Loucy (cell line): ENCODE results near the gene ATP1B2.

ENCODE experiments used
- H2AFZ ChIP-seq: fragments of 200-600 bp; sonication (generic); 2 replicates; pipeline ENCODE4 v1.6.0; 2016; ENCODE audit warnings: antibody characterized with exemption, mild to moderate bottlenecking, low read length, moderate library complexity
- H3F3A ChIP-seq: fragments of 200-600 bp; 2 replicates; pipeline ENCODE4 v1.6.0; 2016; ENCODE audit warnings: antibody characterized with exemption, low read depth, mild to moderate bottlenecking
- H3K27me3 ChIP-seq: fragments of 200-600 bp; sonication (generic); 2 replicates; pipeline ENCODE4 v1.6.1; 2014; ENCODE audit warnings: low read length, mild to moderate bottlenecking; ENCODE audit not compliant: insufficient read depth, poor library complexity, severe bottlenecking
- H3K36me3 ChIP-seq: fragments of 200-600 bp; sonication (generic); 2 replicates; pipeline ENCODE4 v1.6.1; 2016; ENCODE audit warnings: low read length; ENCODE audit not compliant: insufficient read depth
- H3K4me1 ChIP-seq: fragments of 200-600 bp; sonication (generic); 2 replicates; pipeline ENCODE4 v1.5.1; 2014; ENCODE audit warnings: low read length, mild to moderate bottlenecking; ENCODE audit not compliant: insufficient read depth, poor library complexity, severe bottlenecking
- H3K4me2 ChIP-seq: fragments of 200-600 bp; sonication (generic); 2 replicates; pipeline ENCODE4 v1.6.0; 2014; ENCODE audit warnings: antibody characterized with exemption, low read length, low read depth, mild to moderate bottlenecking; ENCODE audit not compliant: poor library complexity, severe bottlenecking
- H3K4me3 ChIP-seq: fragments of 200-600 bp; sonication (generic); 2 replicates; pipeline ENCODE4 v1.5.1; 2014; ENCODE audit warnings: low read length, mild to moderate bottlenecking, mixed read lengths; ENCODE audit not compliant: poor library complexity, severe bottlenecking
- H3K79me2 ChIP-seq: fragments of 200-600 bp; sonication (generic); 2 replicates; pipeline ENCODE4 v1.6.1; 2014; ENCODE audit warnings: low read length; ENCODE audit not compliant: insufficient read depth
- H3K9ac ChIP-seq: fragments of 200-600 bp; sonication (generic); 2 replicates; pipeline ENCODE4 v1.6.0; 2014; ENCODE audit warnings: mild to moderate bottlenecking, low read depth, low read length, moderate library complexity; ENCODE audit not compliant: poor library complexity, severe bottlenecking
- H3K9me2 ChIP-seq: fragments of 200-600 bp; sonication (generic); replicated peaks from 2 replicates; pipeline ENCODE4 v1.6.1; 2016; ENCODE audit warnings: low read depth, low read length, mixed read lengths
- H3K9me3 ChIP-seq: fragments of 200-600 bp; sonication (generic); 2 replicates; pipeline ENCODE4 v1.6.1; 2014; ENCODE audit warnings: mild to moderate bottlenecking, antibody characterized with exemption, low read length, low read depth; ENCODE audit not compliant: insufficient read depth
- H4K20me1 ChIP-seq: fragments of 200-600 bp; sonication (generic); 2 replicates; pipeline ENCODE4 v1.6.0; 2014; ENCODE audit warnings: antibody characterized with exemption, low read length, mild to moderate bottlenecking; ENCODE audit not compliant: insufficient read depth, poor library complexity, severe bottlenecking
- EZH2phosphoT487 ChIP-seq: fragments of 200-600 bp; IDR thresholded peaks from 2 replicates; pipeline ENCODE4 v1.6.1; 2018; ENCODE audit warnings: antibody characterized with exemption, mild to moderate bottlenecking, moderate library complexity, borderline replicate concordance
- TF ChIP-seq, protein P1 (sequence below): fragments of 200-600 bp; sonication (generic); conservative IDR thresholded peaks from 2 replicates; pipeline ENCODE4 v1.5.1; 2014; ENCODE audit warnings: mild to moderate bottlenecking, antibody characterized with exemption, low read length

ATP1B2 gene

DNA sequence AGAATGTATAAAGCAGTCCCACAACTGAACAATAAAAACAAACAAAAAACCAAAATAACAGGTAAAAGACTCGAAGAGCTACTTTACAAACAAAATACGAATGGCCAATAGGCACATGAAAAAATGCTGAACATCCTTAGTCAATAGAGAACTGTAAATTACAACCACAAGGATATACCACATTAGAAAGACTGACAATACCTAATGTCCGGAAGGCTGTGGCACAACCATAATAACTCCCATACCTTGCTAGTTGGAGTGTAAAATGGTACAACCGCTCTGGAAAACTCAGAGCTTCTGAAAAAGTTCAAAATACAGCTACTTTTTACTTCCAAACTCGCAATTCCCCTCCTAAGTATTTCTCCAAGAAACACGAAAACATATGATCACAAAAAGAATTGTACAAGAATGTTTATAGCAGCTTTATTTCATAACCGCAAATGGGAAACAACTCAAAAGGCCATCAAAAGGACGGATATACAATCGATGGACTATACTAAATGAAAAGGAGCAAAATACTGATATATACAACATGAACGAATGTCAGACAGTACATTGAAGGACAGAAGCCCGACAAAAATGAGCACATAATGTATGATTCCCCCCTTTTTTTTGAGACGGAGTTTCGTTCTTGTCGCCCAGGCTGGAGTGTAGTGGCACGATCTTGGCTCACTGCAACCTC is 34.3 kb downstream of the ATP1B2 start:
- Histone ChIP-seq H3K27me3 (peaks cover 4% of the 10 kb centered on the region), H2AFZ (no peak overlapping the region), H3K9me2 (no peaks in the 10 kb centered on the region), H3F3A (0 out of 2 replicates have a peak, but pooled peaks cover 2% of the 10 kb centered on the region), H3K4me3 (peak overlapping the region; percentile 82), H3K79me2 (peaks cover 82% of the 10 kb centered on the region), H3K4me2 (peak overlapping the region; percentile 82), H3K36me3 (peaks cover 6% of the 10 kb centered on the region; the same call in 1 of the 2 replicates), H3K9ac (peak overlapping the region; percentile 98), H4K20me1 (peaks cover 36% of the 10 kb centered on the region), H3K4me1 (peaks cover 20% of the 10 kb centered on the region), H3K9me3 (no peaks in the 10 kb centered on the region)
- TF ChIP-seq, protein P1, sequence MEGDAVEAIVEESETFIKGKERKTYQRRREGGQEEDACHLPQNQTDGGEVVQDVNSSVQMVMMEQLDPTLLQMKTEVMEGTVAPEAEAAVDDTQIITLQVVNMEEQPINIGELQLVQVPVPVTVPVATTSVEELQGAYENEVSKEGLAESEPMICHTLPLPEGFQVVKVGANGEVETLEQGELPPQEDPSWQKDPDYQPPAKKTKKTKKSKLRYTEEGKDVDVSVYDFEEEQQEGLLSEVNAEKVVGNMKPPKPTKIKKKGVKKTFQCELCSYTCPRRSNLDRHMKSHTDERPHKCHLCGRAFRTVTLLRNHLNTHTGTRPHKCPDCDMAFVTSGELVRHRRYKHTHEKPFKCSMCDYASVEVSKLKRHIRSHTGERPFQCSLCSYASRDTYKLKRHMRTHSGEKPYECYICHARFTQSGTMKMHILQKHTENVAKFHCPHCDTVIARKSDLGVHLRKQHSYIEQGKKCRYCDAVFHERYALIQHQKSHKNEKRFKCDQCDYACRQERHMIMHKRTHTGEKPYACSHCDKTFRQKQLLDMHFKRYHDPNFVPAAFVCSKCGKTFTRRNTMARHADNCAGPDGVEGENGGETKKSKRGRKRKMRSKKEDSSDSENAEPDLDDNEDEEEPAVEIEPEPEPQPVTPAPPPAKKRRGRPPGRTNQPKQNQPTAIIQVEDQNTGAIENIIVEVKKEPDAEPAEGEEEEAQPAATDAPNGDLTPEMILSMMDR: no peak
- TF ChIP-seq EZH2phosphoT487: no peak

DNA sequence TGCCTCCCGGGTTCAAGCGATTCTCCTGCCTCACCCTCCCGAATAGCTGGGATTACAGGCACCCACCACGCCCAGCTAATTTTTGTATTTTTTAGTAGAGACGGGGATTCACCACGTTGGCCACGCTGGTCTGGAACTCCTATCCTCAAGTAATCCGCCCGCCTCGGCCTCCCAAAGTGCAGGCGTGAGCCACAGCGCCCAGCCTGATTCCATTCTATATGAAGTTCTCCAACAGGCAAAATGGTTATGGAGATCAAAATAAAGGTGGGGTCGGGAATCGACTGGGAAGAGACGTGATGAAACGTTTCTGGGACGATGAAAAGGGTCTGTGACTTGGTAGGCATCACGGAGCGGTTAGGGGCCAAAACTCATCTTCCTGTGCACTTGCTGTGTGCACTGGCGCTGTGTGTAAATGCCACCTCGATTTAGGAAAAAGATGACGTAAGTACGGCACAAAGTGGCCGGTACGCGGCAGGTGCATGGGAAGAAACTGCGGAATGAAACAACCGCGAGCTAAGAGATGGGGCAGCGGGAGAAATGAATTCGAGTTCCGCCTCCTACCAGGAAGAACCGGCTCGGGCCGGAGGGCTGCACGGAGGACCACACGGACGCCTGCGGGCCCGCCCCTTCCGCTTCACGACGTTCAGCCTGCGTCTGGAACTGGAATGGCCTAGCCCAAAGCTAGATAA is 35.0 kb downstream of the ATP1B2 start:
- TF ChIP-seq, protein P1: no peak
- TF ChIP-seq EZH2phosphoT487: no peak
- Histone ChIP-seq H3K27me3 (peaks cover 4% of the 10 kb centered on the region), H3K79me2 (peaks cover 76% of the 10 kb centered on the region), H3K9me2 (no peaks in the 10 kb centered on the region), H2AFZ (peak overlapping the region; percentile 33; the same call in 1 of the 2 replicates), H3K4me3 (peak overlapping the region; percentile 82), H3K36me3 (peaks cover 6% of the 10 kb centered on the region; the same call in 1 of the 2 replicates), H3K4me2 (peak overlapping the region; percentile 82), H3F3A (0 out of 2 replicates have a peak, but pooled peaks cover 2% of the 10 kb centered on the region), H3K9me3 (no peaks in the 10 kb centered on the region), H3K4me1 (peaks cover 24% of the 10 kb centered on the region), H3K9ac (peak overlapping the region; percentile 98), H4K20me1 (peaks cover 33% of the 10 kb centered on the region)

DNA sequence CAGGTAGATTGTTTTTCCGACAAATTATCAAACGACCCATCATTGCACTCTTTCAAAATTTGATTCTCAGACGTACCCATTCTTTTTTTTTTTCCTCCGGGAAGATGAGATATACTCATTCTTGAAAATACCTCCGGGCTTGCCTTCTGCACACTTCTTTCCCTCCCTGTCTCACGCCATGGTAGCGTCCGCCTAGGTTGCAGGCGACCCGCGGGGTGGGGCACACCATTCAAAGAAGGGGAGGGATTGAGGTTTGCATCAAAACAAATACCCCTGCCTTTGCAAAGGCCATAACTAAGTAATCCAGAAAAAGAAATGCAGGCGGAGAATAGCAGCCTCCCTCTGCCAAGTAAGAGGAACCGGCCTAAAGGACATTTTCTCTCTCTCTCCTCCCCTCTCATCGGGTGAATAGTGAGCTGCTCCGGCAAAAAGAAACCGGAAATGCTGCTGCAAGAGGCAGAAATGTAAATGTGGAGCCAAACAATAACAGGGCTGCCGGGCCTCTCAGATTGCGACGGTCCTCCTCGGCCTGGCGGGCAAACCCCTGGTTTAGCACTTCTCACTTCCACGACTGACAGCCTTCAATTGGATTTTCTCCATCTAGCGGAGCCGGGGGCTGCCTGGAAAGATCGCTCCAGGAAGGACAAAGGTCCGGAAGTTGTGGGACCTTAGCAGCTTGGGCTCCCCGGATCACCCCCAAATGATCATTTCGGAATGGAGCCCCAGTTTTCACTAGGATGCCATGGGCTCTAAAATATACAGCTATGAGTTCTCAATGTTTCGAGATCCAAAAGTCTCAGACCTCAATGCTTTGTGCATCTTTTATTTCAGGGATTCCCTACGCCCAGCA is 35.7 kb downstream of the ATP1B2 start:
- Histone ChIP-seq H3K36me3 (peaks cover 6% of the 10 kb centered on the region; the same call in 1 of the 2 replicates), H2AFZ (peak overlapping the region; percentile 33; the same call in 1 of the 2 replicates), H3K9me3 (no peaks in the 10 kb centered on the region), H3K4me2 (peak overlapping the region; percentile 82), H3K4me3 (peak overlapping the region; percentile 82), H3F3A (0 out of 2 replicates have a peak, but pooled peaks cover 2% of the 10 kb centered on the region), H3K9me2 (no peaks in the 10 kb centered on the region), H3K27me3 (peaks cover 4% of the 10 kb centered on the region), H3K4me1 (peaks cover 24% of the 10 kb centered on the region), H4K20me1 (peaks cover 33% of the 10 kb centered on the region), H3K79me2 (peaks cover 73% of the 10 kb centered on the region), H3K9ac (peak overlapping the region; percentile 98)
- TF ChIP-seq EZH2phosphoT487: no peak
- TF ChIP-seq, protein P1: no peak
